SU-DHL-6 (cell line): ENCODE results near the gene FANCI.

Experiments
- H2AFZ ChIP-seq: fragments of 200-600 bp; sonication (generic); 2 replicates; pipeline ENCODE4 v1.6.1; 2014; ENCODE audit warnings: low read depth, mild to moderate bottlenecking, moderate library complexity, mixed read lengths, antibody characterized with exemption, low read length; ENCODE audit not compliant: severe bottlenecking
- H3F3A ChIP-seq: fragments of 200-600 bp; shearing (Covaris generic); 2 replicates; pipeline ENCODE4 v1.6.0; 2016; ENCODE audit warnings: antibody characterized with exemption, mild to moderate bottlenecking; ENCODE audit not compliant: insufficient read depth
- H3K27ac ChIP-seq: fragments of 200-600 bp; sonication (generic); 2 replicates; pipeline ENCODE4 v1.5.1; 2016; ENCODE audit warnings: low read depth, mild to moderate bottlenecking, low read length, moderate library complexity, mixed read lengths
- H3K27me3 ChIP-seq: fragments of 200-600 bp; sonication (generic), shearing (Covaris generic); 2 replicates; pipeline ENCODE4 v1.6.0; 2014; ENCODE audit warnings: mild to moderate bottlenecking, low read length
- H3K36me3 ChIP-seq: fragments of 200-600 bp; sonication (generic); 2 replicates; pipeline ENCODE4 v1.6.1; 2014; ENCODE audit warnings: mild to moderate bottlenecking, low read length, mixed read lengths
- H3K4me2 ChIP-seq: fragments of 300-600, 200-600 bp; shearing (Covaris generic), sonication (generic); 2 replicates; pipeline ENCODE4 v1.6.0; 2014; ENCODE audit warnings: low read length, low read depth, mild to moderate bottlenecking; ENCODE audit not compliant: poor library complexity, severe bottlenecking
- H3K4me3 ChIP-seq: fragments of 200-600 bp; sonication (generic); 2 replicates; pipeline ENCODE4 v1.5.1; 2014; ENCODE audit warnings: antibody characterized with exemption, low read length, mild to moderate bottlenecking, mixed read lengths; ENCODE audit not compliant: insufficient read depth, poor library complexity, severe bottlenecking
- H3K79me2 ChIP-seq: fragments of 200-600 bp; sonication (generic); 2 replicates; pipeline ENCODE4 v1.6.1; 2014; ENCODE audit warnings: mild to moderate bottlenecking, low read length, moderate library complexity; ENCODE audit not compliant: insufficient read depth
- H3K9ac ChIP-seq: fragments of 200-600 bp; sonication (generic); 2 replicates; pipeline ENCODE4 v1.7.0; 2014; ENCODE audit warnings: mild to moderate bottlenecking, low read length
- H3K9me2 ChIP-seq: fragments of 200-600 bp; sonication (generic); replicated peaks from 2 replicates; pipeline ENCODE4 v1.6.1; 2014; ENCODE audit warnings: low read length; ENCODE audit not compliant: insufficient read depth
- H3K9me3 ChIP-seq: fragments of 200-600 bp; sonication (generic); 2 replicates; pipeline ENCODE4 v1.6.1; 2014; ENCODE audit warnings: low read length, mixed read lengths; ENCODE audit not compliant: insufficient read depth
- H4K20me1 ChIP-seq: fragments of 200-600 bp; sonication (generic); 2 replicates; pipeline ENCODE4 v1.6.1; 2014; ENCODE audit warnings: low read depth, mild to moderate bottlenecking, antibody characterized with exemption, low read length, moderate library complexity, mixed read lengths
- CTCF ChIP-seq: fragments of 200-600 bp; sonication (generic); IDR thresholded peaks from one replicate; pipeline ENCODE4 v1.5.1; 2017; ENCODE audit warnings: antibody characterized with exemption, mild to moderate bottlenecking, low read length, moderate library complexity; ENCODE audit not compliant: insufficient read depth, poor library complexity, severe bottlenecking
- EZH2phosphoT487 ChIP-seq: fragments of 200-600 bp; sonication (generic), shearing (Covaris generic); conservative IDR thresholded peaks from 2 replicates; pipeline ENCODE4 v1.6.1; 2018; ENCODE audit warnings: mild to moderate bottlenecking, antibody characterized with exemption, low read length, moderate library complexity, mixed read lengths

Gene FANCI

GRCh38 chr15:89326316-89326715 lies 82.5 kb downstream of the FANCI start:
- H3F3A ChIP-seq: no peaks in the 10 kb centered on the region
- no peak overlapping the region for H3K27ac ChIP-seq
- no peak overlapping the region for H3K4me2 ChIP-seq
- H4K20me1 ChIP-seq: peaks cover 6% of the 10 kb centered on the region; the same call in 1 of the 2 replicates
- H3K9me3 ChIP-seq: no peaks in the 10 kb centered on the region
- TF ChIP-seq EZH2phosphoT487: no peak
- TF ChIP-seq CTCF: no peak
- H3K9me2 ChIP-seq: no peaks in the 10 kb centered on the region
- peaks cover 7% of the 10 kb centered on the region; the same call in 1 of the 2 replicates for H3K36me3 ChIP-seq
- H2AFZ ChIP-seq: no peak overlapping the region
- no peaks in the 10 kb centered on the region for H3K27me3 ChIP-seq
- peaks cover 9% of the 10 kb centered on the region for H3K79me2 ChIP-seq
- no peak overlapping the region for H3K4me3 ChIP-seq
- H3K9ac ChIP-seq: no peak overlapping the region

- Histone ChIP-seq H3K36me3 (peaks cover 15% of the 10 kb centered on the region), H3K9me3 (no peaks in the 10 kb centered on the region), H3F3A (no peaks in the 10 kb centered on the region), H3K27me3 (no peaks in the 10 kb centered on the region), H3K9ac (no peak overlapping the region), H3K4me2 (no peak overlapping the region), H4K20me1 (peaks cover 13% of the 10 kb centered on the region), H3K27ac (no peak overlapping the region), H3K79me2 (peaks cover 17% of the 10 kb centered on the region), H2AFZ (no peak overlapping the region), H3K9me2 (no peaks in the 10 kb centered on the region), H3K4me3 (no peak overlapping the region)
- TF ChIP-seq CTCF: no peak
- no peak for TF ChIP-seq EZH2phosphoT487
Measured at GRCh38 chr15:89327113-89327512, 83.3 kb downstream of the FANCI start.

GRCh38 chr15:89328398-89329254 lies 84.8 kb downstream of the FANCI start:
- Histone ChIP-seq H2AFZ (no peak overlapping the region), H3F3A (no peaks in the 10 kb centered on the region), H3K4me3 (no peak overlapping the region), H3K27me3 (no peaks in the 10 kb centered on the region), H4K20me1 (peaks cover 14% of the 10 kb centered on the region), H3K9me2 (no peaks in the 10 kb centered on the region), H3K9ac (no peak overlapping the region), H3K4me2 (no peak overlapping the region), H3K36me3 (peaks cover 16% of the 10 kb centered on the region), H3K79me2 (peaks cover 31% of the 10 kb centered on the region), H3K27ac (no peak overlapping the region), H3K9me3 (no peaks in the 10 kb centered on the region)
- TF ChIP-seq EZH2phosphoT487 (no peak), CTCF (no peak)
